Measurements from ENCODE around the gene CACNA2D3. TPM values are rescaled to one million over a fixed set of nuclear protein-coding genes. Genes with fewer than 3 reads are reported as not detected.

The CACNA2D3 gene
- total RNA-seq, 2 experiments from 2014 or later, result not detected

DNA sequence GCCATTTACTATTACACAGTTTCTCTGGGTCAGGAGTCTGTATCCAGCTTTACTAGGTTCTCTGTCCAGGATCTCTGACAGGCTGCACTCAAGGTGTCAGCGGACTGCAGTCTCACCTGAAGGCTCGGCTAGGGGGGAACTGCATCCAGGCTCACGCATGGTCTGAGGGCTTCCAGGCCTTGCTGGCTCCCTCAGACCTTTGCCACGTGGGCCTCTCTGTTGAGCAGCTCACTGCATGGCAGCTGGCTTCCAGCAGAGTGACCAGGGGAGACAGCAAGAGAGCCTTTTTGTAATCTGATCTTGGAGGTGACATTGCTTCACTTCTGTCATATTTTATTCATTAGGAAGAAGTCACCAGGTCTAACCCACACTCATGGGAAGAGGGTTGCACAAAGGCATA, 152.3 kb downstream of the CACNA2D3 start:
- Histone ChIP-seq H3K4me1 (ENCODE audit: insufficient read depth, low read length, poor library complexity, severe bottlenecking) (no peaks in the 10 kb centered on the region), H3K79me2 (ENCODE audit: insufficient read depth, low read depth, low read length) (no peaks in the 10 kb centered on the region), H3K9me2 (ENCODE audit: insufficient read depth, low read length) (no peaks in the 10 kb centered on the region), H3K9me3 (ENCODE audit: low read length) (no peaks in the 10 kb centered on the region), H4K20me1 (ENCODE audit: insufficient read depth, low read length) (no peaks in the 10 kb centered on the region), H2AFZ (ENCODE audit: low read length) (no peak overlapping the region), H3K27ac (ENCODE audit: low read depth, low read length, poor library complexity, severe bottlenecking) (no peak overlapping the region), H3K4me2 (ENCODE audit: low read length) (no peak overlapping the region), H3K36me3 (ENCODE audit: insufficient read depth, low read length) (no peaks in the 10 kb centered on the region), H3K4me3 (ENCODE audit: low read depth, low read length, poor library complexity, severe bottlenecking) (no peak overlapping the region)
- no TSS peak for BruUV-seq (replicated peaks)
- DNase-seq (ENCODE audit: low spot score), result no peak
- POLR2A ChIA-PET, result no interaction called here
- CTCF ChIA-PET (ENCODE audit: unreplicated experiment), result no interaction called here
- TF ChIP-seq EZH2phosphoT487 (IDR thresholded peaks at IDR 0.05; ENCODE audit: borderline replicate concordance, low read depth, low read length), result no peak
- TF ChIP-seq, protein P1, sequence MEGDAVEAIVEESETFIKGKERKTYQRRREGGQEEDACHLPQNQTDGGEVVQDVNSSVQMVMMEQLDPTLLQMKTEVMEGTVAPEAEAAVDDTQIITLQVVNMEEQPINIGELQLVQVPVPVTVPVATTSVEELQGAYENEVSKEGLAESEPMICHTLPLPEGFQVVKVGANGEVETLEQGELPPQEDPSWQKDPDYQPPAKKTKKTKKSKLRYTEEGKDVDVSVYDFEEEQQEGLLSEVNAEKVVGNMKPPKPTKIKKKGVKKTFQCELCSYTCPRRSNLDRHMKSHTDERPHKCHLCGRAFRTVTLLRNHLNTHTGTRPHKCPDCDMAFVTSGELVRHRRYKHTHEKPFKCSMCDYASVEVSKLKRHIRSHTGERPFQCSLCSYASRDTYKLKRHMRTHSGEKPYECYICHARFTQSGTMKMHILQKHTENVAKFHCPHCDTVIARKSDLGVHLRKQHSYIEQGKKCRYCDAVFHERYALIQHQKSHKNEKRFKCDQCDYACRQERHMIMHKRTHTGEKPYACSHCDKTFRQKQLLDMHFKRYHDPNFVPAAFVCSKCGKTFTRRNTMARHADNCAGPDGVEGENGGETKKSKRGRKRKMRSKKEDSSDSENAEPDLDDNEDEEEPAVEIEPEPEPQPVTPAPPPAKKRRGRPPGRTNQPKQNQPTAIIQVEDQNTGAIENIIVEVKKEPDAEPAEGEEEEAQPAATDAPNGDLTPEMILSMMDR (conservative IDR thresholded peaks at IDR 0.05; ENCODE audit: low read length), result no peak
- intact Hi-C loops (cut with micrococcal nuclease; ENCODE audit: unreplicated experiment), result no loop called here

GRCh38 chr3:54279005-54279583, 156.7 kb downstream of the CACNA2D3 start:
- intact Hi-C loops (cut with micrococcal nuclease; ENCODE audit: unreplicated experiment), result no loop called here
- Histone ChIP-seq H3K4me1 (ENCODE audit: insufficient read depth, low read length, poor library complexity, severe bottlenecking) (no peaks in the 10 kb centered on the region), H3K79me2 (ENCODE audit: insufficient read depth, low read depth, low read length) (no peaks in the 10 kb centered on the region), H3K4me2 (ENCODE audit: low read length) (no peak overlapping the region), H3K27ac (ENCODE audit: low read depth, low read length, poor library complexity, severe bottlenecking) (no peak overlapping the region), H3K4me3 (ENCODE audit: low read depth, low read length, poor library complexity, severe bottlenecking) (no peak overlapping the region), H3K9me3 (ENCODE audit: low read length) (no peaks in the 10 kb centered on the region), H4K20me1 (ENCODE audit: insufficient read depth, low read length) (no peaks in the 10 kb centered on the region), H2AFZ (ENCODE audit: low read length) (no peak overlapping the region), H3K9me2 (ENCODE audit: insufficient read depth, low read length) (no peaks in the 10 kb centered on the region), H3K36me3 (ENCODE audit: insufficient read depth, low read length) (no peaks in the 10 kb centered on the region)
- POLR2A ChIA-PET, result no interaction called here
- CTCF ChIA-PET (ENCODE audit: unreplicated experiment), result no interaction called here
- DNase-seq (ENCODE audit: low spot score), result no peak
- no TSS peak for BruUV-seq (replicated peaks)
- TF ChIP-seq EZH2phosphoT487 (IDR thresholded peaks at IDR 0.05; ENCODE audit: borderline replicate concordance, low read depth, low read length), result no peak
- TF ChIP-seq, protein P1 (conservative IDR thresholded peaks at IDR 0.05; ENCODE audit: low read length), result no peak

GRCh38 chr3:54283470-54283869, 161.1 kb downstream of the CACNA2D3 start:
- Histone ChIP-seq H3K9me2 (ENCODE audit: insufficient read depth, low read length) (no peaks in the 10 kb centered on the region), H3K36me3 (ENCODE audit: insufficient read depth, low read length) (no peaks in the 10 kb centered on the region), H3K9me3 (ENCODE audit: low read length) (no peaks in the 10 kb centered on the region), H2AFZ (ENCODE audit: low read length) (no peak overlapping the region), H3K4me3 (ENCODE audit: low read depth, low read length, poor library complexity, severe bottlenecking) (no peak overlapping the region), H3K4me1 (ENCODE audit: insufficient read depth, low read length, poor library complexity, severe bottlenecking) (no peaks in the 10 kb centered on the region), H3K4me2 (ENCODE audit: low read length) (no peak overlapping the region), H3K27ac (ENCODE audit: low read depth, low read length, poor library complexity, severe bottlenecking) (no peak overlapping the region), H3K79me2 (ENCODE audit: insufficient read depth, low read depth, low read length) (no peaks in the 10 kb centered on the region), H4K20me1 (ENCODE audit: insufficient read depth, low read length) (no peaks in the 10 kb centered on the region)
- TF ChIP-seq EZH2phosphoT487 (IDR thresholded peaks at IDR 0.05; ENCODE audit: borderline replicate concordance, low read depth, low read length), result no peak
- TF ChIP-seq, protein P1 (conservative IDR thresholded peaks at IDR 0.05; ENCODE audit: low read length), result no peak
- no peak for DNase-seq (ENCODE audit: low spot score)
- no TSS peak for BruUV-seq (replicated peaks)
- ChIA-PET CTCF (ENCODE audit: unreplicated experiment) (no interaction called here), POLR2A (no interaction called here)
- intact Hi-C loops (cut with micrococcal nuclease; ENCODE audit: unreplicated experiment), result no loop called here
